HepG2 (cell line): ENCODE results near the gene SYNE1. TPM values are rescaled to one million over a fixed set of nuclear protein-coding genes. Genes with fewer than 3 reads are reported as not detected.

Experiments used
- ATAC-seq: fragments of 200-7000 bp; cut with Tn5 transposase; 3 replicates; pipeline ENCODE4 v1.9.1; 2020; ENCODE audit warnings: mild to moderate bottlenecking, moderate library complexity
- BruUV-seq: library from RNA; stranded (reverse); fragments of 400-500 nt; replicated peaks from 2 replicates; lab custom pipeline; 2021; lab: Mats Ljungman, UMichigan
- CTCF ChIA-PET: fragments of 300-600 bp; formaldehyde crosslinking; extraction: SDS; loops from one replicate; lab custom pipeline; 2021; ENCODE audit warnings: low total read pairs, inconsistent platforms, low intra/inter-chr PET ratio; lab: Yijun Ruan, JAX
- POLR2A ChIA-PET: fragments of 350-600 bp; sonication (Branson Sonifier 250); formaldehyde crosslinking; loops from one replicate; lab custom pipeline; 2020; ENCODE audit warnings: antibody characterized with exemption, inconsistent platforms; lab: Yijun Ruan, JAX
- DNase-seq: peaks from one replicate; pipeline ENCODE4 v3.0.0-alpha.2; 2015; ENCODE audit warnings: low spot score
- FAIRE-seq: peaks from 3 replicates; lab custom pipeline; 2011; peaks lifted over from hg19 to GRCh38; lab: Jason Lieb, UNC
- H2AFZ ChIP-seq: one replicate; pipeline ENCODE4 v1.6.1; 2011; ENCODE audit warnings: low read length, inconsistent platforms
- H3K27ac ChIP-seq: fragments of 300-600 bp; 3 replicates; pipeline ENCODE4 v1.8.0; 2011; ENCODE audit warnings: mixed run types, mild to moderate bottlenecking, mixed read lengths, low read length, inconsistent platforms; ENCODE audit not compliant: insufficient read depth; ENCODE audit errors: extremely low read length
- H3K27me3 ChIP-seq, 2 experiments: fragments of 200-600 bp in 1 of 2; 2 replicates in 1 of 2; 3 replicates in 1 of 2; pipeline versions ENCODE4 v1.6.0 to v1.8.0; 2011; ENCODE audit warnings: low read length in 2 of 2, mild to moderate bottlenecking in 2 of 2, moderate library complexity in 2 of 2, inconsistent platforms in 1 of 2; ENCODE audit not compliant: insufficient read depth in 2 of 2, control insufficient read depth in 1 of 2
- H3K36me3 ChIP-seq, 2 experiments: fragments of 200-600 bp in 1 of 2; replicated peaks in 1 of 2; 2 replicates in 1 of 2; 3 replicates in 1 of 2; pipeline versions ENCODE4 v1.5.1 to v1.8.0; 2011; ENCODE audit warnings: low read length in 2 of 2, inconsistent platforms in 1 of 2; ENCODE audit not compliant: insufficient read depth in 2 of 2, control insufficient read depth in 1 of 2
- H3K4me1 ChIP-seq: 2 replicates; pipeline ENCODE4 v1.5.1; 2012; ENCODE audit warnings: low read length, inconsistent platforms; ENCODE audit not compliant: insufficient read depth
- H3K4me2 ChIP-seq: 2 replicates; pipeline ENCODE4 v1.6.0; 2011; ENCODE audit warnings: low read depth, low read length, inconsistent platforms
- H3K4me3 ChIP-seq, 3 experiments: fragments of 200-600 bp in 1 of 3; sonication (generic), shearing (Covaris generic) in 1 of 3; replicated peaks in 1 of 3; 2 replicates each; pipeline ENCODE4 v1.5.1; 2011 to 2016; ENCODE audit warnings: low read length in 3 of 3, inconsistent platforms in 2 of 3, low read depth in 2 of 3, mild to moderate bottlenecking in 2 of 3, control low read depth in 1 of 3, mixed read lengths in 1 of 3; ENCODE audit not compliant: insufficient read depth in 1 of 3
- H3K79me2 ChIP-seq: one replicate; pipeline ENCODE4 v1.6.1; 2011; ENCODE audit warnings: low read length, inconsistent platforms; ENCODE audit not compliant: insufficient read depth
- H3K9ac ChIP-seq: 2 replicates; pipeline ENCODE4 v1.6.0; 2011; ENCODE audit warnings: mild to moderate bottlenecking, low read depth, low read length, inconsistent platforms; ENCODE audit not compliant: insufficient read depth
- H3K9me3 ChIP-seq: 2 replicates; pipeline ENCODE4 v1.5.1; 2012; ENCODE audit warnings: mild to moderate bottlenecking, low read length
- H4K20me1 ChIP-seq: 2 replicates; pipeline ENCODE4 v1.6.0; 2011; ENCODE audit warnings: inconsistent platforms, mild to moderate bottlenecking, low read length, moderate library complexity; ENCODE audit not compliant: insufficient read depth
- CBFB ChIP-seq: sonication (generic); formaldehyde crosslinking; IDR thresholded peaks from 2 replicates; pipeline ENCODE4 v1.4.0; 2020; ENCODE audit warnings: missing genetic modification reagents
- CERS6 ChIP-seq: sonication (generic); formaldehyde crosslinking; IDR thresholded peaks from 2 replicates; pipeline ENCODE4 v1.5.0; 2020; ENCODE audit warnings: missing genetic modification reagents
- GATA4 ChIP-seq: sonication (generic); IDR thresholded peaks from 2 replicates; pipeline ENCODE4 v1.6.1; 2016; ENCODE audit warnings: antibody characterized with exemption, low read depth, borderline replicate concordance
- KLF6 ChIP-seq: IDR thresholded peaks from 2 replicates; pipeline ENCODE4 v1.8.0; 2016; ENCODE audit warnings: missing biosample characterization, missing genetic modification reagents
- SIN3B ChIP-seq: fragments of 150-350 bp; IDR thresholded peaks from 2 replicates; pipeline ENCODE4 v1.6.1; 2014; ENCODE audit warnings: low read length
- TEAD3 ChIP-seq: optimal IDR thresholded peaks from 2 replicates; pipeline ENCODE3; 2016; ENCODE audit warnings: borderline replicate concordance
- ZC3H13 ChIP-seq: sonication (generic); formaldehyde crosslinking; IDR thresholded peaks from 2 replicates; pipeline ENCODE4 v1.8.1; 2023; ENCODE audit warnings: mild to moderate bottlenecking, missing genetic modification reagents, moderate library complexity
- ZNF256 ChIP-seq: sonication (generic); formaldehyde crosslinking; conservative IDR thresholded peaks from 2 replicates; pipeline ENCODE4 v1.4.0; 2020; ENCODE audit warnings: missing genetic modification reagents
- ZNF660 ChIP-seq: sonication (generic); formaldehyde crosslinking; IDR thresholded peaks from 2 replicates; pipeline ENCODE4 v1.5.1; 2020; ENCODE audit warnings: mild to moderate bottlenecking, low read depth, missing genetic modification reagents, borderline replicate concordance
- WGBS: methylation state at CpG from one replicate; pipeline ENCODE4 v1.1.6; 2017; ENCODE audit warnings: low lambda C conversion rate; 5-methylcytosine and 5-hydroxymethylcytosine counted together
- in situ Hi-C: cut with HindIII; loops from 2 replicates; pipeline ENCODE4 v1.10.0; 2017; ENCODE audit warnings: low pct_unique_long_range_greater_than_20kb; ENCODE audit not compliant: extremely low pct_ligation_motif_present
- intact Hi-C: fragments of 100-400 bp; cut with micrococcal nuclease; formaldehyde crosslinking; loops from one replicate; pipeline ENCODE4 v1.10.0; 2022; ENCODE audit not compliant: unreplicated experiment
- polyA plus RNA-seq, 8 experiments: library from polyadenylated mRNA; depleted of rRNA in 3 of 8; stranded (reverse) in 7 of 8; unstranded in 1 of 8; fragments of >200 nt; fragmentation: Illumina TruSeq in 4 of 8; extraction: Trizol in 4 of 8; gene quantifications; 2 replicates each; pipeline versions ENCODE4 v1.2.1 to v1.2.3, GENCODE V29; 2011 to 2016; ENCODE audit warnings: low read depth in 4 of 8, missing spikeins in 1 of 8, mixed read lengths in 1 of 8; ENCODE audit not compliant: insufficient read depth in 1 of 8
- total RNA-seq, 5 experiments: library from RNA; depleted of rRNA; stranded (reverse); fragments of >200 nt; fragmentation: Illumina TruSeq; extraction: Trizol; gene quantifications; 2 replicates each; pipeline ENCODE4 v1.2.3, GENCODE V29; 2016; ENCODE audit warnings: low read depth in 1 of 5

Gene SYNE1
- total and polyA plus RNA-seq, 2 of the 13 experiments (the other 11 are each of a cell fraction or from before 2014, with no cell fraction given) = 5.5 to 15.9 TPM

GRCh38 chr6:152093711-152094110 lies 543.5 kb downstream of the SYNE1 start:
- H4K20me1 ChIP-seq = no peaks in the 10 kb centered on the region
- no peaks in the 10 kb centered on the region for H3K4me1 ChIP-seq
- H3K4me3 ChIP-seq = no peak overlapping the region
- in situ Hi-C loops = no loop called here
- intact Hi-C loops = no loop called here
- H3K9ac ChIP-seq = no peak overlapping the region
- H3K9me3 ChIP-seq = no peaks in the 10 kb centered on the region
- H3K27ac ChIP-seq = no peak overlapping the region
- no peak overlapping the region for H2AFZ ChIP-seq
- POLR2A ChIA-PET = no interaction called here
- FAIRE-seq = no peak
- 50% methylated on average over 6 of the region's 6 CpGs for WGBS
- TF ChIP-seq CBFB (no peak), ZNF660 (CRISPR knock-in tag) (no peak)
- no TSS peak for BruUV-seq
- H3K4me2 ChIP-seq = no peak overlapping the region
- no peak for DNase-seq
- no peak for ATAC-seq
- H3K36me3 ChIP-seq = no peaks in the 10 kb centered on the region
- H3K27me3 ChIP-seq = peaks cover 1 to 14% of the 10 kb centered on the region in 2 experiments; a peak in 4 of 5 replicates
- CTCF ChIA-PET = no interaction called here
- H3K79me2 ChIP-seq = no peaks in the 10 kb centered on the region

DNA sequence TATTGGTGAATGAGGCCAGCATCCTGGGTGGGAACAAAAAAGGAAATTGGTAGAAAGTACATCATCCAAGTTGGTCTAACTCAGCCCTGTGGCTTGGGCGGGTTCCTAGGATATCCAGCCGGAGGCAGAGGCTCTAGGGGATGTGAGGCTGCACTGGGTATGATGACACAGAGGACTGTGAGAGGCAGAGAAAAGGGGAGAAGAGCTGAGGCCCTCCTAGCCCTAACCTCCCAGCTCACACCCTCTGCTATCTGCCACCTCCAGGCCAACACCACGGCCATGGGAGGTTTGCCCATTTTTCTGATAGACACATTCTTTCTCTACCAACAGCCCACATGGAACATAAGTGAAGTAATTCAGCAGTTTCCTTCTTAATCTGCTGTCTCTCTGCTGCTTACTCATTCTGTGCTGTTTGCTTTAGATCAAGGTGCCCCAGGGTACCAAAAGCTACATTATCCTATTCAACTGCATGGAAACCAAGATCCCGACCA lies 545.3 kb downstream of the SYNE1 start:
- Histone ChIP-seq H3K4me2 (no peak overlapping the region), H3K9ac (no peak overlapping the region), H4K20me1 (no peaks in the 10 kb centered on the region), H3K4me1 (no peaks in the 10 kb centered on the region), H3K4me3 (no peak overlapping the region), H3K9me3 (no peaks in the 10 kb centered on the region), H3K27me3 (peaks cover 0 to 6% of the 10 kb centered on the region in 2 experiments; a peak in 4 of 5 replicates), H3K36me3 (no peaks in the 10 kb centered on the region), H2AFZ (no peak overlapping the region), H3K79me2 (no peaks in the 10 kb centered on the region), H3K27ac (no peak overlapping the region)
- in situ Hi-C loops (no loop called here), intact Hi-C loops (no loop called here)
- no TSS peak for BruUV-seq
- ATAC-seq (peak; percentile 38; the same call in 1 of the 3 replicates), FAIRE-seq (no peak), DNase-seq (no peak)
- POLR2A ChIA-PET = no interaction called here
- TF ChIP-seq KLF6 (CRISPR knock-in tag) (no peak), TEAD3 (CRISPR knock-in tag) (no peak), SIN3B (no peak), ZC3H13 (no peak), ZNF256 (CRISPR knock-in tag) (no peak), GATA4 (no peak), CERS6 (CRISPR knock-in tag) (no peak)
- CTCF ChIA-PET = no interaction called here
- 16% methylated on average over 4 of the region's 4 CpGs for WGBS
